Measurements from ENCODE around the gene HTR3A. TPM values are rescaled to one million over a fixed set of nuclear protein-coding genes. Genes with fewer than 3 reads are reported as not detected.

HTR3A gene
- total RNA-seq, 1 donor from 2014 or later, result 14.5 TPM

GRCh38 chr11:114031246-114031966 lies 56.5 kb downstream of the HTR3A start:
- DNase-seq, result no peak
- H3K9me3 Mint-ChIP-seq (ENCODE audit: unreplicated experiment), result no peaks in the 10 kb centered on the region
- no peak overlapping the region for H3K27ac Mint-ChIP-seq (ENCODE audit: unreplicated experiment)
- peaks cover 4% of the 10 kb centered on the region for H3K36me3 Mint-ChIP-seq (ENCODE audit: unreplicated experiment)
- H3K27me3 Mint-ChIP-seq (ENCODE audit: unreplicated experiment), result peaks cover 5% of the 10 kb centered on the region
- no peak for TF ChIP-seq CTCF (IDR thresholded peaks at IDR 0.05; ENCODE audit: partially characterized antibody, unreplicated experiment)
- H3K4me3 Mint-ChIP-seq (ENCODE audit: unreplicated experiment), result no peak overlapping the region
- peaks cover 4% of the 10 kb centered on the region for H3K4me1 Mint-ChIP-seq (ENCODE audit: low read depth, unreplicated experiment)

GRCh38 chr11:114031967-114032320 lies 57.0 kb downstream of the HTR3A start:
- no peak for TF ChIP-seq CTCF (IDR thresholded peaks at IDR 0.05; ENCODE audit: partially characterized antibody, unreplicated experiment)
- no peak for DNase-seq
- Mint-ChIP-seq H3K27ac (ENCODE audit: unreplicated experiment) (no peak overlapping the region), H3K4me1 (ENCODE audit: low read depth, unreplicated experiment) (peaks cover 4% of the 10 kb centered on the region), H3K9me3 (ENCODE audit: unreplicated experiment) (no peaks in the 10 kb centered on the region), H3K4me3 (ENCODE audit: unreplicated experiment) (no peak overlapping the region), H3K36me3 (ENCODE audit: unreplicated experiment) (peaks cover 4% of the 10 kb centered on the region), H3K27me3 (ENCODE audit: unreplicated experiment) (peaks cover 5% of the 10 kb centered on the region)

- Mint-ChIP-seq H3K9me3 (ENCODE audit: unreplicated experiment) (no peaks in the 10 kb centered on the region), H3K4me1 (ENCODE audit: low read depth, unreplicated experiment) (peaks cover 4% of the 10 kb centered on the region), H3K27ac (ENCODE audit: unreplicated experiment) (no peak overlapping the region), H3K27me3 (ENCODE audit: unreplicated experiment) (peaks cover 5% of the 10 kb centered on the region), H3K4me3 (ENCODE audit: unreplicated experiment) (no peak overlapping the region), H3K36me3 (ENCODE audit: unreplicated experiment) (peaks cover 4% of the 10 kb centered on the region)
- no peak for TF ChIP-seq CTCF (IDR thresholded peaks at IDR 0.05; ENCODE audit: partially characterized antibody, unreplicated experiment)
- DNase-seq, result no peak
Measured at GRCh38 chr11:114033066-114033465, 58.2 kb downstream of the HTR3A start.

- Mint-ChIP-seq H3K4me3 (ENCODE audit: unreplicated experiment) (no peak overlapping the region), H3K36me3 (ENCODE audit: unreplicated experiment) (peaks cover 4% of the 10 kb centered on the region), H3K9me3 (ENCODE audit: unreplicated experiment) (no peaks in the 10 kb centered on the region), H3K4me1 (ENCODE audit: low read depth, unreplicated experiment) (peaks cover 4% of the 10 kb centered on the region), H3K27me3 (ENCODE audit: unreplicated experiment) (peaks cover 5% of the 10 kb centered on the region), H3K27ac (ENCODE audit: unreplicated experiment) (no peak overlapping the region)
- no peak for DNase-seq
- no peak for TF ChIP-seq CTCF (IDR thresholded peaks at IDR 0.05; ENCODE audit: partially characterized antibody, unreplicated experiment)
Measured at GRCh38 chr11:114033572-114033971, 58.7 kb downstream of the HTR3A start.

GRCh38 chr11:114034956-114035355 lies 60.0 kb downstream of the HTR3A start:
- no peak for DNase-seq
- peaks cover 4% of the 10 kb centered on the region for H3K4me1 Mint-ChIP-seq (ENCODE audit: low read depth, unreplicated experiment)
- no peak for TF ChIP-seq CTCF (IDR thresholded peaks at IDR 0.05; ENCODE audit: partially characterized antibody, unreplicated experiment)
- H3K9me3 Mint-ChIP-seq (ENCODE audit: unreplicated experiment), result no peaks in the 10 kb centered on the region
- no peak overlapping the region for H3K4me3 Mint-ChIP-seq (ENCODE audit: unreplicated experiment)
- H3K36me3 Mint-ChIP-seq (ENCODE audit: unreplicated experiment), result peaks cover 4% of the 10 kb centered on the region
- peaks cover 3% of the 10 kb centered on the region for H3K27me3 Mint-ChIP-seq (ENCODE audit: unreplicated experiment)
- H3K27ac Mint-ChIP-seq (ENCODE audit: unreplicated experiment), result no peak overlapping the region
